Left ventricle myocardium inferior (tissue), 1 donor: ENCODE measurements around the gene PLCL2. TPM values are rescaled to one million over a fixed set of nuclear protein-coding genes. Genes with fewer than 3 reads are reported as not detected.
A peak's percentile ranks its signal among the peaks of the same experiment; 100 is the strongest.

Experiments used
- DNase-seq: peaks from one replicate; pipeline ENCODE4 v3.0.0-alpha.2; 2020
- H3K27ac ChIP-seq: fragments of 200-600 bp; replicated peaks from 2 replicates; pipeline ENCODE4 v1.8.0; 2021
- H3K27me3 ChIP-seq: fragments of 200-600 bp; 2 replicates; pipeline ENCODE4 v1.8.0; 2021; ENCODE audit warnings: low read depth
- H3K36me3 ChIP-seq: fragments of 200-600 bp; 2 replicates; pipeline ENCODE4 v1.8.0; 2021
- H3K4me1 ChIP-seq: fragments of 200-600 bp; 2 replicates; pipeline ENCODE4 v1.8.0; 2021
- H3K4me3 ChIP-seq: fragments of 200-600 bp; 2 replicates; pipeline ENCODE4 v1.8.0; 2021; ENCODE audit warnings: mild to moderate bottlenecking, moderate library complexity
- H3K9me3 ChIP-seq: fragments of 200-600 bp; replicated peaks from 2 replicates; pipeline ENCODE4 v1.8.0; 2021
- CTCF ChIP-seq: fragments of 200-600 bp; IDR thresholded peaks from 2 replicates; pipeline ENCODE4 v1.8.0; 2021; ENCODE audit warnings: antibody characterized with exemption, mild to moderate bottlenecking, borderline replicate concordance
- intact Hi-C: fragments of 100-400 bp; cut with micrococcal nuclease; formaldehyde crosslinking; loops from one replicate; pipeline ENCODE4 v1.11.0; 2022
- total RNA-seq: library from RNA; stranded (reverse); fragmentation: NEBNext Ultra II Directional; extraction: Animal tissue kit (Norgen Biotek cat#: 25700); gene quantifications from one replicate; pipeline ENCODE4 v1.2.1, GENCODE V29; 2021
- donor health status: DM: no; HTN: yes; CAD: no; lungs with severe emphysema.

The PLCL2 gene
- total RNA-seq, 1 donor from 2014 or later, result 48.1 TPM

- Histone ChIP-seq H3K9me3 (no peaks in the 10 kb centered on the region), H3K27me3 (no peaks in the 10 kb centered on the region), H3K4me1 (peaks cover 87% of the 10 kb centered on the region), H3K36me3 (no peaks in the 10 kb centered on the region), H3K4me3 (no peak overlapping the region), H3K27ac (no peak overlapping the region)
- no peak for TF ChIP-seq CTCF
- no peak for DNase-seq
- intact Hi-C loops, result no loop called here
Observed at GRCh38 chr3:16990163-16990562, 105.4 kb downstream of the PLCL2 start.

GRCh38 chr3:16992198-16992597 is 107.4 kb downstream of the PLCL2 start:
- no peak for TF ChIP-seq CTCF
- no peak for DNase-seq
- Histone ChIP-seq H3K4me1 (peaks cover 90% of the 10 kb centered on the region), H3K27ac (no peak overlapping the region), H3K9me3 (no peaks in the 10 kb centered on the region), H3K27me3 (no peaks in the 10 kb centered on the region), H3K4me3 (no peak overlapping the region), H3K36me3 (no peaks in the 10 kb centered on the region)
- intact Hi-C loops, result no loop called here

GRCh38 chr3:16993227-16993626 is 108.5 kb downstream of the PLCL2 start:
- Histone ChIP-seq H3K4me1 (peaks cover 91% of the 10 kb centered on the region), H3K36me3 (no peaks in the 10 kb centered on the region), H3K9me3 (no peaks in the 10 kb centered on the region), H3K27ac (no peak overlapping the region), H3K4me3 (no peak overlapping the region), H3K27me3 (no peaks in the 10 kb centered on the region)
- intact Hi-C loops, result no loop called here
- TF ChIP-seq CTCF, result no peak
- no peak for DNase-seq

- Histone ChIP-seq H3K27ac (peak overlapping the region; percentile 5), H3K4me3 (no peak overlapping the region), H3K36me3 (no peaks in the 10 kb centered on the region), H3K27me3 (no peaks in the 10 kb centered on the region), H3K9me3 (no peaks in the 10 kb centered on the region), H3K4me1 (peaks cover 88% of the 10 kb centered on the region)
- no peak for TF ChIP-seq CTCF
- intact Hi-C loops, result no loop called here
- no peak for DNase-seq
Observed at GRCh38 chr3:16994854-16995525, 110.2 kb downstream of the PLCL2 start.

- Histone ChIP-seq H3K36me3 (no peaks in the 10 kb centered on the region), H3K27ac (peak overlapping the region; percentile 5), H3K9me3 (no peaks in the 10 kb centered on the region), H3K4me1 (peaks cover 82% of the 10 kb centered on the region), H3K27me3 (no peaks in the 10 kb centered on the region), H3K4me3 (no peak overlapping the region)
- no peak for TF ChIP-seq CTCF
- intact Hi-C loops, result no loop called here
- no peak for DNase-seq
Observed at GRCh38 chr3:16995601-16996000, 110.8 kb downstream of the PLCL2 start.
